Naive thymus-derived CD4-positive, alpha-beta T cell (primary cell): ENCODE data around the gene NECAB3. TPM values are rescaled to one million over a fixed set of nuclear protein-coding genes. Genes with fewer than 3 reads are reported as not detected.

Experiments used
- ATAC-seq: fragments of 150-1000 bp; cut with Tn5 transposase; 2 replicates; pipeline ENCODE4 v1.10.0; 2021; ENCODE audit warnings: mild to moderate bottlenecking, moderate library complexity
- CTCF ChIA-PET: fragments of 350-600 bp; sonication (Branson Sonifier 250); formaldehyde crosslinking; loops from one replicate; lab custom pipeline; 2021; ENCODE audit warnings: antibody characterized with exemption; lab: Charles Lee
- POLR2A ChIA-PET: fragments of 350-600 bp; sonication (Branson Sonifier 250); formaldehyde crosslinking; loops from one replicate; lab custom pipeline; 2021; ENCODE audit warnings: antibody characterized with exemption, inconsistent platforms; lab: Charles Lee
- DNase-seq, 9 donors: peaks; one replicate each; pipeline versions ENCODE4 v3.0.0 to v3.0.0-alpha.2; 2020 to 2022; ENCODE audit warnings: mixed read lengths in 1 of 9
- H3K27ac ChIP-seq: one replicate; pipeline ENCODE4 v1.7.0; 2013; ENCODE audit warnings: mild to moderate bottlenecking, low read depth, low read length, moderate library complexity
- H3K27me3 ChIP-seq, 2 donors: one replicate each; pipeline ENCODE4 v1.7.0; 2013; ENCODE audit warnings: low read length in 2 of 2, mild to moderate bottlenecking in 2 of 2, moderate library complexity in 2 of 2; ENCODE audit not compliant: control insufficient read depth in 2 of 2, insufficient read depth in 2 of 2
- H3K36me3 ChIP-seq, 3 experiments: 1 replicate in 2 of 3; 2 replicates in 1 of 3; pipeline ENCODE4 v1.7.0; 2013; ENCODE audit warnings: low read length in 3 of 3, mild to moderate bottlenecking in 3 of 3, moderate library complexity in 1 of 3; ENCODE audit not compliant: insufficient read depth in 3 of 3, control insufficient read depth in 2 of 3
- H3K4me1 ChIP-seq, 2 donors: one replicate each; pipeline ENCODE4 v1.7.0; 2013; ENCODE audit warnings: low read length in 2 of 2, mild to moderate bottlenecking in 2 of 2, moderate library complexity in 1 of 2; ENCODE audit not compliant: control insufficient read depth in 2 of 2, insufficient read depth in 2 of 2
- H3K4me3 ChIP-seq: 2 replicates; pipeline ENCODE4 v1.7.0; 2013; ENCODE audit warnings: mild to moderate bottlenecking, low read length
- H3K9me3 ChIP-seq, 3 experiments: 1 replicate in 2 of 3; 2 replicates in 1 of 3; pipeline ENCODE4 v1.7.0; 2013; ENCODE audit warnings: low read length in 3 of 3; ENCODE audit not compliant: control insufficient read depth in 2 of 3
- H3K27ac Mint-ChIP-seq, 9 donors: one replicate each; pipeline ENCODE4 v1.8.0; 2020 to 2022; ENCODE audit warnings: mixed read lengths in 9 of 9, mild to moderate bottlenecking in 8 of 9, moderate library complexity in 5 of 9, inconsistent platforms in 2 of 9
- H3K27me3 Mint-ChIP-seq, 5 donors: one replicate each; pipeline ENCODE4 v1.8.0; 2021 to 2022; ENCODE audit warnings: mixed read lengths in 5 of 5, mild to moderate bottlenecking in 1 of 5
- H3K36me3 Mint-ChIP-seq, 5 donors: one replicate each; pipeline ENCODE4 v1.8.0; 2020 to 2022; ENCODE audit warnings: mixed read lengths in 5 of 5, mild to moderate bottlenecking in 3 of 5, inconsistent platforms in 1 of 5
- H3K4me1 Mint-ChIP-seq, 7 donors: one replicate each; pipeline ENCODE4 v1.8.0; 2020 to 2022; ENCODE audit warnings: mixed read lengths in 7 of 7, mild to moderate bottlenecking in 3 of 7, inconsistent platforms in 1 of 7
- H3K4me3 Mint-ChIP-seq, 10 donors: one replicate each; pipeline ENCODE4 v1.8.0; 2020 to 2022; ENCODE audit warnings: mild to moderate bottlenecking in 10 of 10, mixed read lengths in 10 of 10, moderate library complexity in 6 of 10, inconsistent platforms in 2 of 10
- H3K9me3 Mint-ChIP-seq, 11 donors: one replicate each; pipeline ENCODE4 v1.8.0; 2020 to 2022; ENCODE audit warnings: mixed read lengths in 11 of 11, mild to moderate bottlenecking in 4 of 11, inconsistent platforms in 1 of 11, moderate library complexity in 1 of 11
- intact Hi-C, 2 donors: fragments of 100-400 bp; cut with micrococcal nuclease; formaldehyde crosslinking; loops; one replicate each; pipeline ENCODE4 v1.15.1; 2023
- polyA plus RNA-seq, 2 donors: library from polyadenylated mRNA; unstranded; fragments of 300-500 nt; fragmentation: Illumina TruSeq; gene quantifications; one replicate each; pipeline ENCODE4 v1.2.3, GENCODE V29; 2021
- total RNA-seq, 6 experiments: library from RNA in 5 of 6; stranded (reverse) in 5 of 6; gene quantifications; 1 replicate in 5 of 6; 2 replicates in 1 of 6; pipeline ENCODE4 v1.2.3 and lab custom pipeline; 2021 to 2026

NECAB3 gene
- total and polyA plus RNA-seq, 7 experiments from 2014 or later, result 2.3 to 46.8 (median 13.6) TPM

GRCh38 chr20:33609504-33609903, 64.7 kb downstream of the NECAB3 start:
- POLR2A ChIA-PET, result interaction anchor here (1.2 kb wide), 1 partner anchor 12 kb away, joined by 5 read pairs; no protein-coding TSS in a partner anchor
- Histone ChIP-seq H3K4me1 (no peaks in the 10 kb centered on the region), H3K4me3 (no peak overlapping the region), H3K36me3 (peaks cover 6 to 69% (median 18%) of the 10 kb centered on the region in 3 experiments), H3K27me3 (no peaks in the 10 kb centered on the region), H3K9me3 (no peaks in the 10 kb centered on the region), H3K27ac (no peak overlapping the region)
- peaks cover 9 to 42% (median 17%) of the 10 kb centered on the region in 5 donors for H3K36me3 Mint-ChIP-seq
- peaks cover 0 to 8% (median 1%) of the 10 kb centered on the region in 7 donors for H3K4me1 Mint-ChIP-seq
- no peak for ATAC-seq
- H3K27me3 Mint-ChIP-seq, result no peaks in the 10 kb centered on the region
- intact Hi-C loops, result no loop called here
- CTCF ChIA-PET, result no interaction called here
- no peaks in the 10 kb centered on the region for H3K9me3 Mint-ChIP-seq
- no peak overlapping the region for H3K4me3 Mint-ChIP-seq
- DNase-seq, result no peak
- H3K27ac Mint-ChIP-seq, result peak overlapping the region in 1 of 9 donors; percentile 17

Other genes starting within 250 kb of the NECAB3 start
- gene SNTA1, start 230.7 kb downstream of the NECAB3 start, total RNA-seq, result 1 to 10 TPM; 2.0 to 3.2 (median 2.9) TPM
- gene SNTA1, start 230.7 kb downstream of the NECAB3 start, polyA plus RNA-seq, result 1 to 10 TPM; 4.3 to 7.2 TPM
- gene CBFA2T2, start 184.3 kb downstream of the NECAB3 start, total RNA-seq, result 10 to 100 TPM; 24.6 to 37.8 (median 27.2) TPM
- 10 to 100 TPM; 13.5 to 21.6 TPM for gene CBFA2T2, start 184.3 kb downstream of the NECAB3 start, polyA plus RNA-seq
- gene C20orf144, start 12.1 kb downstream of the NECAB3 start, total RNA-seq, result under 1 TPM in 4 of 5 experiments, not detected in 1; 0.17 to 0.79 (median 0.30) TPM
- under 1 TPM in 1 of 2 donors, not detected in 1; 0.20 TPM for gene C20orf144, start 12.1 kb downstream of the NECAB3 start, polyA plus RNA-seq
- gene ACTL10, start 7.5 kb downstream of the NECAB3 start, total RNA-seq, result 1 to 10 TPM in 4 of 5 experiments, under 1 TPM in 1; 0.66 to 4.9 (median 3.2) TPM
- 1 to 10 TPM; 2.0 to 4.4 TPM for gene ACTL10, start 7.5 kb downstream of the NECAB3 start, polyA plus RNA-seq
- gene E2F1, start 12.0 kb upstream of the NECAB3 start, total RNA-seq, result 10 to 100 TPM in 1 of 5 experiments, 1 to 10 TPM in 3, under 1 TPM in 1; 0.98 to 61.6 (median 1.6) TPM
- under 1 TPM in 1 of 2 donors, not detected in 1; 0.46 TPM for gene E2F1, start 12.0 kb upstream of the NECAB3 start, polyA plus RNA-seq
- gene PXMP4, start 45.9 kb upstream of the NECAB3 start, total RNA-seq, result 10 to 100 TPM in 3 of 5 experiments, 1 to 10 TPM in 2; 4.5 to 14.3 (median 10.1) TPM
- 10 to 100 TPM in 1 of 2 donors, 1 to 10 TPM in 1; 9.1 to 18.7 TPM for gene PXMP4, start 45.9 kb upstream of the NECAB3 start, polyA plus RNA-seq
- gene ZNF341, start 57.6 kb upstream of the NECAB3 start, total RNA-seq, result 1 to 10 TPM; 3.5 to 6.1 (median 5.5) TPM
- gene ZNF341, start 57.6 kb upstream of the NECAB3 start, polyA plus RNA-seq, result 1 to 10 TPM; 1.5 to 3.4 TPM
- gene CHMP4B, start 136.9 kb upstream of the NECAB3 start, total RNA-seq, result 10 to 100 TPM; 47.5 to 80.8 (median 54.4) TPM
- gene CHMP4B, start 136.9 kb upstream of the NECAB3 start, polyA plus RNA-seq, result 1 to 10 TPM; 4.9 to 5.2 TPM